Skin epidermis (tissue), 12 donors: Measurements from ENCODE around the gene YTHDC1.

ENCODE experiments used
- H3K27ac ChIP-seq, 21 experiments: fragments of 200-600 bp; sonication (generic) in 11 of 21; one replicate each; pipeline ENCODE4 v1.5.0; 2020; ENCODE audit warnings: mild to moderate bottlenecking in 3 of 21, inconsistent platforms in 2 of 21, moderate library complexity in 2 of 21
- H3K4me3 ChIP-seq, 7 experiments: fragments of 200-600 bp; sonication (generic) in 2 of 7; one replicate each; pipeline ENCODE4 v1.5.0; 2020; ENCODE audit warnings: inconsistent platforms in 2 of 7, mild to moderate bottlenecking in 2 of 7, moderate library complexity in 1 of 7

YTHDC1 gene

GRCh38 chr4:68360231-68360968, 10.5 kb upstream of the YTHDC1 start:
- no peak overlapping the region for H3K27ac ChIP-seq
- H3K4me3 ChIP-seq = no peak overlapping the region

- H3K4me3 ChIP-seq = no peak overlapping the region
- no peak overlapping the region for H3K27ac ChIP-seq
Measured at GRCh38 chr4:68359508-68359907, 9.6 kb upstream of the YTHDC1 start.

DNA sequence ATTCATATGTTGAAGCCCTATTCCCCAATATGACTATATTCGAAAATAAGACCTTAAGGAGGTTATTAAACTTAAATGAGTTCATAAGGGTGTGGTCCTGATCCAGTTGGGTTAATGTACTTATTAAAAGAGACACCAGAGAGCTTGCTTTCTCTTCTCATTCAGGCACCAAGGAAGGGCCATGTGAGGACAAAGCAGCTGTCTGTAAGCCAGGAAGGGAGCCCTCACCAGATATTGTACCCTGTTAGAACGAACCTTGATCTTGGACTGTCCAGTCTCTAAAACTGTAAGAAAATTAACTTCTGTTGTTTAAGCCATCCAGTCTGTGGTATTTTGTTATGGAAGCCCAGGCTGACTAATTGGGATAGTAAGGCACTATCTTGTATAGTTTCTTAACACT, 9.1 kb upstream of the YTHDC1 start:
- no peak overlapping the region for H3K27ac ChIP-seq

GRCh38 chr4:68352791-68353190, 2.9 kb upstream of the YTHDC1 start:
- Histone ChIP-seq H3K27ac (no peak overlapping the region), H3K4me3 (no peak overlapping the region)

More for the DNA sequence above, 9.1 kb upstream of the YTHDC1 start:
- H3K4me3 ChIP-seq = no peak overlapping the region

- Histone ChIP-seq H3K27ac (peak overlapping the region; percentile 91 to 99 (median 98)), H3K4me3 (peak overlapping the region; percentile 68 to 98 (median 84))
Measured at GRCh38 chr4:68349279-68349648, 626 bp downstream of the YTHDC1 start.

DNA sequence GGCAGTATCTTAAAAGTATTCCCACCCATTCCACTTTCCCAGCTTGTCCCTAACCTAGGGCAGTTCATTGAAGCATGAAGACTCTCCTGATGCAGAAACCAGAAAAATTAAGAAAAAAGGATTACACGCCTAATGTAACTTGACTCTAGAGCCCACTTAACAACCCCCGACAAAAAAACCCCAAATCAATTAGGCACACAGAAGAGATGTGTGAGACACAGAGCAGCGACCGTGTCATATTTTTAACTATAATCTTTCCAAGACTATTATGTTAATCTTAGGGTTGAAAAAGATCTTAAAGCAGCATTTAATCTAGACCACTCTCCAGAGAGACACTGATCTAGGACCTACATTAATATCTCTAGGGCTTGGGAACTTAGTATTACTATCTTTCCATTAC, 1.3 kb downstream of the YTHDC1 start:
- Histone ChIP-seq H3K27ac (peak overlapping the region in 20 of 21 experiments; percentile 91 to 99 (median 98)), H3K4me3 (peak overlapping the region; percentile 68 to 98 (median 84))

GRCh38 chr4:68347845-68348244, 2.0 kb downstream of the YTHDC1 start:
- peak overlapping the region in 1 of 21 experiments; percentile 97 for H3K27ac ChIP-seq
- H3K4me3 ChIP-seq = peak overlapping the region; percentile 3 to 98 (median 74)

DNA sequence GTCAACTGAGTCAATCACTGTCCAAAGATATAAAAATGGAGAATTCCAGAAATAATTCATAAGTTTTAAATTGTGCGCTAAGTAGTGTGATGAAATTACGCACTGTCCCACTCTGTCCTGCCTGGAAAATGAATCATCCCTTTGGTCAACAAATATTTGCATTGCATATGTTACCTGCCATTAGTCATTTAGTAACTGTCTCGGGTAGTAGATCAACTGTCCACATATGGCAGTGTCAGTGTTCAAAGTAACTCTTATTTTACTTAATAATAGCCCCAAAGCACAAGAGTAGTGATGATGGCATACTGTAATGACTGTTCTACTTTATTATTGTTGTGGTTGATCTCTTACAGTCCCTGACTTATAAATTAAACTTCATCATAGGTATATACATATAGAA, 3.4 kb downstream of the YTHDC1 start:
- H3K4me3 ChIP-seq = no peak overlapping the region
- no peak overlapping the region for H3K27ac ChIP-seq

- H3K4me3 ChIP-seq = no peak overlapping the region
- H3K27ac ChIP-seq = no peak overlapping the region
Measured at GRCh38 chr4:68344785-68345184, 5.1 kb downstream of the YTHDC1 start.

- Histone ChIP-seq H3K27ac (no peak overlapping the region), H3K4me3 (no peak overlapping the region)
Measured at GRCh38 chr4:68344049-68344448, 5.8 kb downstream of the YTHDC1 start.

- no peak overlapping the region for H3K27ac ChIP-seq
- H3K4me3 ChIP-seq = no peak overlapping the region
Measured at GRCh38 chr4:68342134-68342533, 7.8 kb downstream of the YTHDC1 start.

DNA sequence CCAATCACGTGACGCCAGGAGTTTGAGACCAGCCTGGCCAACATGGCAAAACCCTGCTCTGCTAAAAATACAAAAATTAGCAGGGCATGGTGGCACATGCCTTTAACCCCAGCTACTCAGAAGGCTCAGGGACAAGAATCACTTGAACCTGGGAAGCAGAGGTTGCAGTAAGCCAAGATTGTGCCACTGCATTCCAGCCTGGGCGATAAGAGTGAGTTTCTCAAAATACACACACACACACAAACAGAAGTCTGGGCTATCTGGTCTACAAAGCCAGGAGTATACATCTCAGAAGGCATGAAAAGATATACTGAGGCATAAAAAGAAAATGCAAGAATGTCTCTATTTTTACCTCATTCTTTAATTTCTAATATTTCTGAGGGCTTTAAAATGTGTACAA, 11.3 kb downstream of the YTHDC1 start:
- no peak overlapping the region for H3K4me3 ChIP-seq
- no peak overlapping the region for H3K27ac ChIP-seq

- no peak overlapping the region for H3K27ac ChIP-seq
- no peak overlapping the region for H3K4me3 ChIP-seq
Measured at GRCh38 chr4:68337522-68337921, 12.4 kb downstream of the YTHDC1 start.

GRCh38 chr4:68337004-68337403, 12.9 kb downstream of the YTHDC1 start:
- H3K4me3 ChIP-seq = no peak overlapping the region
- H3K27ac ChIP-seq = no peak overlapping the region

GRCh38 chr4:68336530-68336929, 13.4 kb downstream of the YTHDC1 start:
- Histone ChIP-seq H3K27ac (no peak overlapping the region), H3K4me3 (no peak overlapping the region)

GRCh38 chr4:68326141-68326540, 23.7 kb downstream of the YTHDC1 start:
- no peak overlapping the region for H3K27ac ChIP-seq
- H3K4me3 ChIP-seq = no peak overlapping the region

- H3K27ac ChIP-seq = no peak overlapping the region
Measured at GRCh38 chr4:68324519-68325262, 25.2 kb downstream of the YTHDC1 start.

GRCh38 chr4:68319040-68319439, 30.9 kb downstream of the YTHDC1 start:
- H3K4me3 ChIP-seq = no peak overlapping the region
- no peak overlapping the region for H3K27ac ChIP-seq

More at GRCh38 chr4:68324519-68325262, 25.2 kb downstream of the YTHDC1 start:
- H3K4me3 ChIP-seq = no peak overlapping the region

DNA sequence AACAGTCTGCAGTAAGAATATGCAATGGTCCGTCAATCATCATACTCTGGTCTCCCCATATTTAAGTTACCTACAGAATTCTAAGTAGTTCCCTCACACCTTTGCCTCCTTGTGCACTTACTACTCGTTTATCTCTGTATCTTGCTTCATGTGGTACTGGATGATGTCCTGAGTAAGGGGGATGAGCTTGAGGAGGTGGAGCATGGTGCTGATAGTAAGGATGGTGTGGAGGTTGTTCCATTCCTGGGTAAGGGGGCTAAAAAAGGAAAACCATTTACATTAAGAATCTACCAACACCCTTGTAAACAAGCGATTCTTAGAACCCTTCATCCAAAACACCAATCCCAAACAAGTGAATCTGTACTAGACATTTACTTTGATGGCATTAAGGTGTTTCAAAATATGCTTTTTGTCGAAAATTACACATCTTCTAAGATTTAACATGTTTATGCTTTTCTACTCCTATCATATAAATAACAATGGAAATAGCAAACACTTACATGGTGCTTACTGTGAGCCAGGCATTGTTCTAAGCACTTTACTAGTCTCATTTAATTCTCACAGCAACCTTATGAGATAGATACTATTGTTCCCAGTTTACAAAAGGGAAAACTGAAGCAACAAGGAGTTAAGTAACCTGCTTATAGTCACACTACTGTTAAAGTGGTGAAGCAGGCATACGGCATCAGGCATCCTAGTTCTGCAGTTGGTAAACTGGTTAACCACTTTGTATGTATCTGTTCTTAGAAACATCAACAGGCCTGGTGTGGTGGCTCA, 33.5 kb downstream of the YTHDC1 start:
- no peak overlapping the region for H3K4me3 ChIP-seq
- H3K27ac ChIP-seq = no peak overlapping the region

- H3K27ac ChIP-seq = no peak overlapping the region
Measured at GRCh38 chr4:68310651-68311247, 39.1 kb downstream of the YTHDC1 start.

More at GRCh38 chr4:68310651-68311247, 39.1 kb downstream of the YTHDC1 start:
- H3K4me3 ChIP-seq = no peak overlapping the region
